DOHH2 (cell line): Measurements from ENCODE around the gene CTRB1.

ENCODE experiments used
- H3F3A ChIP-seq: fragments of 200-600 bp; sonication (generic), shearing (Covaris generic); 2 replicates; pipeline ENCODE4 v1.6.0; 2016; ENCODE audit warnings: antibody characterized with exemption, mild to moderate bottlenecking; ENCODE audit not compliant: control insufficient read depth, insufficient read depth
- H3K27ac ChIP-seq: fragments of 200-600 bp; sonication (generic); 2 replicates; pipeline ENCODE4 v1.5.1; 2014; ENCODE audit warnings: low read depth, mild to moderate bottlenecking, low read length, moderate library complexity
- H3K27me3 ChIP-seq: fragments of 200-600 bp; sonication (generic); 2 replicates; pipeline ENCODE4 v1.6.1; 2014; ENCODE audit warnings: mild to moderate bottlenecking, low read length, mixed read lengths; ENCODE audit not compliant: control insufficient read depth
- H3K36me3 ChIP-seq: fragments of 200-600 bp; sonication (generic); 2 replicates; pipeline ENCODE4 v1.6.1; 2014; ENCODE audit warnings: mild to moderate bottlenecking, low read length, moderate library complexity, mixed read lengths; ENCODE audit not compliant: control insufficient read depth
- H3K4me1 ChIP-seq: fragments of 200-600 bp; sonication (generic); 2 replicates; pipeline ENCODE4 v1.6.1; 2014; ENCODE audit warnings: mild to moderate bottlenecking, low read length, mixed read lengths; ENCODE audit not compliant: control insufficient read depth
- H3K4me2 ChIP-seq: fragments of 200-600 bp; sonication (generic); 2 replicates; pipeline ENCODE4 v1.6.0; 2014; ENCODE audit warnings: mild to moderate bottlenecking, low read length, moderate library complexity
- H3K4me3 ChIP-seq: fragments of 200-600 bp; sonication (generic); 2 replicates; pipeline ENCODE4 v1.5.1; 2014; ENCODE audit warnings: mild to moderate bottlenecking, low read length, mixed read lengths
- H3K79me2 ChIP-seq: fragments of 200-600 bp; sonication (generic); 2 replicates; pipeline ENCODE4 v1.6.1; 2014; ENCODE audit warnings: mild to moderate bottlenecking, low read length, mixed read lengths; ENCODE audit not compliant: control insufficient read depth
- H3K9me2 ChIP-seq: fragments of 200-600 bp; sonication (generic); replicated peaks from 2 replicates; pipeline ENCODE4 v1.6.1; 2014; ENCODE audit warnings: mild to moderate bottlenecking, low read length, mixed read lengths; ENCODE audit not compliant: control insufficient read depth
- H3K9me3 ChIP-seq: fragments of 200-600 bp; sonication (generic); 2 replicates; pipeline ENCODE4 v1.6.1; 2014; ENCODE audit warnings: antibody characterized with exemption, low read length, mixed read lengths; ENCODE audit not compliant: control insufficient read depth, insufficient read depth
- H4K20me1 ChIP-seq: fragments of 200-600 bp; sonication (generic); 2 replicates; pipeline ENCODE4 v1.6.0; 2014; ENCODE audit warnings: low read depth, mild to moderate bottlenecking, antibody characterized with exemption, low read length, moderate library complexity; ENCODE audit not compliant: control insufficient read depth, insufficient read depth
- CTCF ChIP-seq: fragments of 200-600 bp; sonication (generic); IDR thresholded peaks from one replicate; pipeline ENCODE4 v1.5.1; 2014; ENCODE audit warnings: antibody characterized with exemption, mild to moderate bottlenecking, low read depth, low read length; ENCODE audit not compliant: poor library complexity, severe bottlenecking
- EZH2phosphoT487 ChIP-seq: fragments of 200-600 bp; sonication (generic); IDR thresholded peaks from 2 replicates; pipeline ENCODE4 v1.6.1; 2017; ENCODE audit warnings: borderline replicate concordance, mild to moderate bottlenecking, antibody characterized with exemption, low read length, moderate library complexity, mixed read lengths

CTRB1 gene

GRCh38 chr16:75233611-75233938, 14.8 kb downstream of the CTRB1 start:
- H3K36me3 ChIP-seq: no peaks in the 10 kb centered on the region
- H3F3A ChIP-seq: no peaks in the 10 kb centered on the region
- H3K4me2 ChIP-seq: no peak overlapping the region
- H3K27ac ChIP-seq: no peak overlapping the region
- no peaks in the 10 kb centered on the region for H3K27me3 ChIP-seq
- no peaks in the 10 kb centered on the region for H4K20me1 ChIP-seq
- H3K9me3 ChIP-seq: no peaks in the 10 kb centered on the region
- H3K79me2 ChIP-seq: no peaks in the 10 kb centered on the region
- H3K9me2 ChIP-seq: no peaks in the 10 kb centered on the region
- peaks cover 4% of the 10 kb centered on the region; the same call in 1 of the 2 replicates for H3K4me1 ChIP-seq
- TF ChIP-seq CTCF (no peak), EZH2phosphoT487 (no peak)
- no peak overlapping the region for H3K4me3 ChIP-seq

GRCh38 chr16:75234856-75235696, 16.3 kb downstream of the CTRB1 start:
- Histone ChIP-seq H4K20me1 (no peaks in the 10 kb centered on the region), H3K36me3 (no peaks in the 10 kb centered on the region), H3F3A (no peaks in the 10 kb centered on the region), H3K79me2 (no peaks in the 10 kb centered on the region), H3K9me3 (no peaks in the 10 kb centered on the region), H3K4me2 (no peak overlapping the region), H3K27me3 (no peaks in the 10 kb centered on the region), H3K27ac (no peak overlapping the region), H3K4me1 (peaks cover 4% of the 10 kb centered on the region; the same call in 1 of the 2 replicates), H3K4me3 (no peak overlapping the region), H3K9me2 (no peaks in the 10 kb centered on the region)
- no peak for TF ChIP-seq EZH2phosphoT487
- TF ChIP-seq CTCF: no peak

GRCh38 chr16:75235721-75236193, 17.0 kb downstream of the CTRB1 start:
- H4K20me1 ChIP-seq: no peaks in the 10 kb centered on the region
- H3K4me2 ChIP-seq: no peak overlapping the region
- no peak overlapping the region for H3K27ac ChIP-seq
- H3K9me2 ChIP-seq: no peaks in the 10 kb centered on the region
- no peaks in the 10 kb centered on the region for H3K36me3 ChIP-seq
- no peaks in the 10 kb centered on the region for H3K9me3 ChIP-seq
- H3K79me2 ChIP-seq: no peaks in the 10 kb centered on the region
- no peaks in the 10 kb centered on the region for H3F3A ChIP-seq
- peaks cover 4% of the 10 kb centered on the region; the same call in 1 of the 2 replicates for H3K4me1 ChIP-seq
- TF ChIP-seq EZH2phosphoT487: no peak
- TF ChIP-seq CTCF: no peak
- H3K4me3 ChIP-seq: no peak overlapping the region
- no peaks in the 10 kb centered on the region for H3K27me3 ChIP-seq
